H1 (cell line): ENCODE data around the gene COL26A1. TPM values are rescaled to one million over a fixed set of nuclear protein-coding genes. Genes with fewer than 3 reads are reported as not detected.

Experiments used
- CTCF ChIA-PET: fragments of 300-600 bp; sonication (Branson Sonifier 250); formaldehyde crosslinking; loops from one replicate; lab custom pipeline; 2021; ENCODE audit not compliant: partially characterized antibody; lab: Charles Lee
- POLR2A ChIA-PET: fragments of 300-600 bp; sonication (Branson Sonifier 250); formaldehyde crosslinking; loops from one replicate; lab custom pipeline; 2021; ENCODE audit warnings: inconsistent platforms; ENCODE audit not compliant: partially characterized antibody; lab: Charles Lee
- DNase-seq, 2 experiments: peaks; one replicate each; pipeline versions ENCODE4 v3.0.0 to v3.0.0-alpha.2; 2010 to 2022; ENCODE audit warnings: low spot score in 2 of 2, low read depth in 1 of 2, mixed read lengths in 1 of 2
- FAIRE-seq: peaks from 2 replicates; lab custom pipeline; 2011; peaks lifted over from hg19 to GRCh38; lab: Jason Lieb, UNC
- H2AFZ ChIP-seq: 2 replicates; pipeline ENCODE4 v1.8.1; 2012; ENCODE audit warnings: low read length, inconsistent platforms
- H2AK5ac ChIP-seq: 2 replicates; pipeline ENCODE4 v1.6.1; 2013; ENCODE audit warnings: low read depth, low read length
- H2BK120ac ChIP-seq: replicated peaks from 2 replicates; pipeline ENCODE3; 2013; ENCODE audit warnings: low read depth, low read length, inconsistent platforms
- H2BK12ac ChIP-seq: 2 replicates; pipeline ENCODE4 v1.6.1; 2013; ENCODE audit warnings: low read depth, low read length
- H2BK15ac ChIP-seq: 2 replicates; pipeline ENCODE4 v1.6.1; 2013; ENCODE audit warnings: low read length
- H2BK20ac ChIP-seq: 2 replicates; pipeline ENCODE4 v1.6.1; 2013; ENCODE audit warnings: low read length
- H2BK5ac ChIP-seq: 2 replicates; pipeline ENCODE4 v1.6.1; 2013; ENCODE audit warnings: low read depth, low read length
- H3K14ac ChIP-seq: 2 replicates; pipeline ENCODE4 v1.6.1; 2013; ENCODE audit warnings: inconsistent platforms; ENCODE audit not compliant: insufficient read length
- H3K18ac ChIP-seq: 2 replicates; pipeline ENCODE4 v1.6.1; 2013; ENCODE audit warnings: low read length; ENCODE audit errors: extremely low read depth
- H3K23ac ChIP-seq: 2 replicates; pipeline ENCODE4 v1.6.1; 2013; ENCODE audit warnings: inconsistent platforms; ENCODE audit not compliant: insufficient read length
- H3K23me2 ChIP-seq: 2 replicates; pipeline ENCODE4 v1.6.1; 2013; ENCODE audit warnings: low read depth, low read length
- H3K27ac ChIP-seq: 2 replicates; pipeline ENCODE4 v1.6.1; 2011; ENCODE audit warnings: low read depth, low read length, inconsistent platforms
- H3K27me3 ChIP-seq, 4 experiments: replicated peaks in 1 of 4; 1 replicate in 1 of 4; 2 replicates in 3 of 4; pipeline versions ENCODE4 v1.6.1 to v1.8.1; 2011 to 2013; ENCODE audit warnings: low read length in 3 of 4, mild to moderate bottlenecking in 3 of 4, inconsistent platforms in 2 of 4, mixed read lengths in 2 of 4, moderate library complexity in 1 of 4; ENCODE audit not compliant: control insufficient read depth in 3 of 4, insufficient read depth in 3 of 4; ENCODE audit errors: extremely low read depth in 1 of 4
- H3K36me3 ChIP-seq, 4 experiments: 2 replicates each; pipeline versions ENCODE4 v1.6.1 to v1.8.1; 2011 to 2013; ENCODE audit warnings: mild to moderate bottlenecking in 4 of 4, low read length in 3 of 4, moderate library complexity in 2 of 4, control low read depth in 1 of 4, inconsistent platforms in 1 of 4; ENCODE audit not compliant: insufficient read depth in 4 of 4, control insufficient read depth in 2 of 4
- H3K4ac ChIP-seq: replicated peaks from 2 replicates; pipeline ENCODE3; 2013; ENCODE audit warnings: low read length, low read depth, mixed read lengths, inconsistent platforms; ENCODE audit not compliant: insufficient read length
- H3K4me1 ChIP-seq, 4 experiments: replicated peaks in 1 of 4; 1 replicate in 1 of 4; 2 replicates in 3 of 4; pipeline versions ENCODE4 v1.6.1 to v1.8.1; 2011 to 2013; ENCODE audit warnings: low read length in 3 of 4, inconsistent platforms in 2 of 4, mixed read lengths in 1 of 4; ENCODE audit not compliant: insufficient read depth in 4 of 4, control insufficient read depth in 3 of 4
- H3K4me2 ChIP-seq, 2 experiments: 2 replicates each; pipeline versions ENCODE4 v1.6.1 to v1.8.1; 2011 to 2013; ENCODE audit warnings: low read depth in 2 of 2, low read length in 2 of 2, control low read depth in 1 of 2, inconsistent platforms in 1 of 2, mild to moderate bottlenecking in 1 of 2; ENCODE audit not compliant: insufficient read depth in 1 of 2
- H3K4me3 ChIP-seq, 4 experiments: fragments of 200-600, 300-600 bp in 1 of 4; sonication (generic), shearing (Covaris generic), sonication (Bioruptor Twin) in 1 of 4; 2 replicates each; pipeline versions ENCODE4 v1.5.1 to v1.8.1; 2011 to 2016; ENCODE audit warnings: low read length in 4 of 4, low read depth in 3 of 4, control low read depth in 2 of 4, inconsistent platforms in 2 of 4, mild to moderate bottlenecking in 2 of 4, mixed read lengths in 1 of 4, moderate library complexity in 1 of 4; ENCODE audit not compliant: insufficient read depth in 2 of 4; ENCODE audit errors: extremely low read depth in 1 of 4
- H3K56ac ChIP-seq: replicated peaks from 2 replicates; pipeline ENCODE3; 2013; ENCODE audit warnings: low read depth, mild to moderate bottlenecking, mixed read lengths, low read length, inconsistent platforms; ENCODE audit not compliant: insufficient read length
- H3K79me1 ChIP-seq: 2 replicates; pipeline ENCODE4 v1.6.1; 2013; ENCODE audit warnings: low read depth, low read length, control low read depth
- H3K79me2 ChIP-seq, 2 experiments: 2 replicates each; pipeline versions ENCODE4 v1.6.1 to v1.8.1; 2012 to 2013; ENCODE audit warnings: low read length in 2 of 2, mild to moderate bottlenecking in 2 of 2, inconsistent platforms in 1 of 2; ENCODE audit not compliant: insufficient read depth in 2 of 2, control insufficient read depth in 1 of 2
- H3K9ac ChIP-seq, 4 experiments: replicated peaks in 1 of 4; 1 replicate in 1 of 4; 2 replicates in 3 of 4; pipeline versions ENCODE4 v1.6.1 to v1.8.1; 2011 to 2013; ENCODE audit warnings: low read depth in 3 of 4, low read length in 3 of 4, control low read depth in 2 of 4, mild to moderate bottlenecking in 2 of 4, moderate library complexity in 2 of 4, inconsistent platforms in 1 of 4; ENCODE audit errors: extremely low read depth in 1 of 4
- H3K9me3 ChIP-seq, 2 experiments: 2 replicates each; pipeline versions ENCODE4 v1.6.1 to v1.8.1; 2012 to 2013; ENCODE audit warnings: mild to moderate bottlenecking in 2 of 2, moderate library complexity in 2 of 2, control low read depth in 1 of 2, inconsistent platforms in 1 of 2, low read depth in 1 of 2, low read length in 1 of 2, mixed read lengths in 1 of 2; ENCODE audit not compliant: insufficient read depth in 2 of 2
- H4K20me1 ChIP-seq, 2 experiments: replicated peaks in 1 of 2; 2 replicates each; pipeline versions ENCODE3 to v1.8.1; 2011 to 2013; ENCODE audit warnings: inconsistent platforms in 2 of 2, low read length in 2 of 2, mild to moderate bottlenecking in 1 of 2; ENCODE audit not compliant: insufficient read depth in 2 of 2, control insufficient read depth in 1 of 2
- H4K5ac ChIP-seq: 2 replicates; pipeline ENCODE4 v1.6.1; 2013; ENCODE audit warnings: low read length, low read depth, mixed read lengths, inconsistent platforms; ENCODE audit not compliant: insufficient read length
- H4K8ac ChIP-seq: 2 replicates; pipeline ENCODE4 v1.8.0; 2013; ENCODE audit warnings: mild to moderate bottlenecking, moderate library complexity, low read length, inconsistent platforms; ENCODE audit not compliant: insufficient read depth; ENCODE audit errors: extremely low read depth
- H4K91ac ChIP-seq: replicated peaks from 2 replicates; pipeline ENCODE3; 2013; ENCODE audit warnings: low read length, mixed read lengths, inconsistent platforms; ENCODE audit not compliant: insufficient read length
- ASH2L ChIP-seq: fragments of 200-600, 300-600 bp; sonication (generic); IDR thresholded peaks from one replicate; pipeline ENCODE4 v1.7.1; 2017; ENCODE audit warnings: low read length
- CBX5 ChIP-seq: fragments of 300-800, 300-1000 bp; sonication (generic); IDR thresholded peaks from 2 replicates; pipeline ENCODE4 v1.7.1; 2016; ENCODE audit warnings: antibody characterized with exemption, low read length, low read depth
- EZH2 ChIP-seq: fragments of 200-600 bp; sonication (generic); IDR thresholded peaks from 2 replicates; pipeline ENCODE4 v1.7.1; 2012; ENCODE audit warnings: low read depth, mild to moderate bottlenecking, moderate library complexity, low read length, inconsistent platforms; ENCODE audit not compliant: severe bottlenecking
- MAFK ChIP-seq: IDR thresholded peaks from 2 replicates; pipeline ENCODE4 v1.6.1; 2012; ENCODE audit warnings: low read depth, mild to moderate bottlenecking, improper control_type of control experiment, low read length
- POLR2A ChIP-seq, 2 experiments: IDR thresholded peaks; 1 replicate in 1 of 2; 2 replicates in 1 of 2; pipeline ENCODE4 v1.6.1; 2011; ENCODE audit warnings: low read depth in 2 of 2, low read length in 2 of 2, mild to moderate bottlenecking in 2 of 2; ENCODE audit errors: control extremely low read depth in 1 of 2
- RBBP5 ChIP-seq: IDR thresholded peaks from 2 replicates; pipeline ENCODE4 v1.7.1; 2012; ENCODE audit warnings: low read depth, mild to moderate bottlenecking, inconsistent platforms, low read length, moderate library complexity, borderline replicate concordance
- SIRT6 ChIP-seq: IDR thresholded peaks from one replicate; pipeline ENCODE4 v1.7.1; 2012; ENCODE audit warnings: low read length, inconsistent platforms
- SP2 ChIP-seq: IDR thresholded peaks from 2 replicates; pipeline ENCODE4 v1.6.1; 2012; ENCODE audit warnings: mild to moderate bottlenecking, low read length, inconsistent platforms
- TEAD4 ChIP-seq: IDR thresholded peaks from 2 replicates; pipeline ENCODE4 v1.6.1; 2012; ENCODE audit warnings: low read depth, low read length, inconsistent platforms, mixed read lengths
- WGBS, 2 experiments: shearing (Covaris generic) in 1 of 2; methylation state at CpG; one replicate each; pipeline versions ENCODE4 v1.1.6 to v1.1.7; 2013 to 2015; ENCODE audit warnings: low lambda C conversion rate in 2 of 2, mixed read lengths in 2 of 2, inconsistent platforms in 1 of 2, low coverage in 1 of 2, missing lambda C conversion rate in 1 of 2; ENCODE audit not compliant: insufficient replicate concordance in 2 of 2, insufficient coverage in 1 of 2, insufficient read length in 1 of 2; ENCODE audit errors: extremely low coverage in 1 of 2, missing lambda C conversion rate in 1 of 2; 5-methylcytosine and 5-hydroxymethylcytosine counted together
- polyA plus RNA-seq, 7 experiments: library from polyadenylated mRNA; depleted of rRNA in 3 of 7; stranded (reverse) in 5 of 7; unstranded in 2 of 7; fragments of >200 nt in 5 of 7; fragments of 200-250 nt in 2 of 7; gene quantifications; 1 replicate in 5 of 7; 2 replicates in 1 of 7; 4 replicates in 1 of 7; pipeline versions ENCODE4 v1.2.1 to v1.2.3, GENCODE V29; 2011 to 2013; ENCODE audit warnings: missing spikeins in 2 of 7, mixed read lengths in 2 of 7
- total RNA-seq: library from RNA; stranded (reverse); fragmentation: NEBNext Ultra II Directional; extraction: Animal tissue kit (Norgen Biotek cat#: 25700); gene quantifications from 2 replicates; pipeline ENCODE4 v1.2.1, GENCODE V29; 2021
- TF ChIP-seq, protein P1 (sequence below), 3 experiments: IDR thresholded peaks; 1 replicate in 2 of 3; 2 replicates in 1 of 3; pipeline versions ENCODE4 v1.5.1 to v1.6.1; 2011; ENCODE audit warnings: low read length in 3 of 3, mild to moderate bottlenecking in 3 of 3, inconsistent platforms in 2 of 3, low read depth in 1 of 3, moderate library complexity in 1 of 3; ENCODE audit not compliant: insufficient read depth in 1 of 3; ENCODE audit errors: control extremely low read depth in 1 of 3
- TF ChIP-seq, protein P2 (sequence below): IDR thresholded peaks from 2 replicates; pipeline ENCODE4 v1.6.1; 2012; ENCODE audit warnings: inconsistent platforms

The COL26A1 gene
- total and polyA plus RNA-seq, 2 of the 8 experiments (the other 6 are each of a cell fraction or from before 2014, with no cell fraction given): 51.1 to 68.8 TPM

DNA sequence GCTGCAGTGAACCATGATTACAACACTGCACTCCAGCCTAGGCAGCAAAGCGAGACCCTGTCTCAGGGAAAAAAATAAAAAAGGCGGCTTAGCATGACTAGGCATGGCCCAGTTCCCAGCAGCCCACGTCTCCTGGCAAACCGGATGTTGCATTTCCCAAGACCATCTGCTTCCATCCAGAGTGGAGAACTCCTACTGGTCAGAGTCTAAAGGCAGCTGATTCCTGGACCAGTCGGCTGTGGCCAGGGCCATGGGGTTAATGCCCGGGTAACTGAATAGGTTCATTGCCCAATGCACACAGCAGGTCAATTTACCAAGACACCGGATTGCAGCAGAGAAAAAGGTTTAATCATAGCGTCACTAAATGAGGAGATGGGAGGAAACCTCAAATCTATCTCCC lies 133.3 kb downstream of the COL26A1 start:
- no peak overlapping the region for H3K56ac ChIP-seq
- peaks cover 0 to 2% of the 10 kb centered on the region in 2 experiments for H4K20me1 ChIP-seq
- H2AK5ac ChIP-seq: no peak overlapping the region
- H4K8ac ChIP-seq: no peak overlapping the region
- no peak overlapping the region for H2BK5ac ChIP-seq
- H4K5ac ChIP-seq: no peak overlapping the region
- H3K9ac ChIP-seq: no peak overlapping the region
- no peak overlapping the region for H3K4me3 ChIP-seq
- no peak overlapping the region for H3K4me2 ChIP-seq
- H2AFZ ChIP-seq: no peak overlapping the region
- no peak overlapping the region for H3K14ac ChIP-seq
- 77% methylated on average over 8 of the region's 8 CpGs; no CpG with 5 or more reads in 1 of the 2 experiments for WGBS, 2 experiments
- H2BK12ac ChIP-seq: no peak overlapping the region
- no peak overlapping the region for H3K4ac ChIP-seq
- H2BK20ac ChIP-seq: no peak overlapping the region
- no peaks in the 10 kb centered on the region for H3K79me2 ChIP-seq
- H3K4me1 ChIP-seq: peaks cover 4 to 16% (median 8%) of the 10 kb centered on the region in 4 experiments
- DNase-seq (no peak), FAIRE-seq (no peak)
- no peaks in the 10 kb centered on the region for H3K9me3 ChIP-seq
- no peak overlapping the region for H2BK15ac ChIP-seq
- no peak overlapping the region; the same call in 1 of the 2 replicates for H3K18ac ChIP-seq
- ChIA-PET POLR2A (interaction anchor here (1.0 kb wide), 1 partner anchor 174 kb away, joined by 4 read pairs; the partner anchor contains the start of gene IFT22), CTCF (interaction anchor here (0.8 to 4.0 kb wide), 3 partner anchors 10 to 131 kb away, joined by 3 to 22 read pairs (median 3); no protein-coding TSS in a partner anchor)
- no peak overlapping the region for H3K23ac ChIP-seq
- H4K91ac ChIP-seq: no peak overlapping the region
- H3K79me1 ChIP-seq: peaks cover 2% of the 10 kb centered on the region
- TF ChIP-seq CBX5 (no peak), SIRT6 (no peak), MAFK (no peak), ASH2L (no peak), TEAD4 (no peak), RBBP5 (no peak), EZH2 (no peak), POLR2A (IDR thresholded peaks at IDR 0.05; ENCODE audit: control extremely low read depth in 1 of 2, low read depth in 2 of 2, low read length in 2 of 2) (no peak), SP2 (no peak)
- TF ChIP-seq, protein P1, sequence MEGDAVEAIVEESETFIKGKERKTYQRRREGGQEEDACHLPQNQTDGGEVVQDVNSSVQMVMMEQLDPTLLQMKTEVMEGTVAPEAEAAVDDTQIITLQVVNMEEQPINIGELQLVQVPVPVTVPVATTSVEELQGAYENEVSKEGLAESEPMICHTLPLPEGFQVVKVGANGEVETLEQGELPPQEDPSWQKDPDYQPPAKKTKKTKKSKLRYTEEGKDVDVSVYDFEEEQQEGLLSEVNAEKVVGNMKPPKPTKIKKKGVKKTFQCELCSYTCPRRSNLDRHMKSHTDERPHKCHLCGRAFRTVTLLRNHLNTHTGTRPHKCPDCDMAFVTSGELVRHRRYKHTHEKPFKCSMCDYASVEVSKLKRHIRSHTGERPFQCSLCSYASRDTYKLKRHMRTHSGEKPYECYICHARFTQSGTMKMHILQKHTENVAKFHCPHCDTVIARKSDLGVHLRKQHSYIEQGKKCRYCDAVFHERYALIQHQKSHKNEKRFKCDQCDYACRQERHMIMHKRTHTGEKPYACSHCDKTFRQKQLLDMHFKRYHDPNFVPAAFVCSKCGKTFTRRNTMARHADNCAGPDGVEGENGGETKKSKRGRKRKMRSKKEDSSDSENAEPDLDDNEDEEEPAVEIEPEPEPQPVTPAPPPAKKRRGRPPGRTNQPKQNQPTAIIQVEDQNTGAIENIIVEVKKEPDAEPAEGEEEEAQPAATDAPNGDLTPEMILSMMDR (IDR thresholded peaks at IDR 0.05; ENCODE audit: control extremely low read depth in 1 of 3, insufficient read depth in 1 of 3, low read depth in 1 of 3, low read length in 3 of 3): no peak
- TF ChIP-seq, protein P2, sequence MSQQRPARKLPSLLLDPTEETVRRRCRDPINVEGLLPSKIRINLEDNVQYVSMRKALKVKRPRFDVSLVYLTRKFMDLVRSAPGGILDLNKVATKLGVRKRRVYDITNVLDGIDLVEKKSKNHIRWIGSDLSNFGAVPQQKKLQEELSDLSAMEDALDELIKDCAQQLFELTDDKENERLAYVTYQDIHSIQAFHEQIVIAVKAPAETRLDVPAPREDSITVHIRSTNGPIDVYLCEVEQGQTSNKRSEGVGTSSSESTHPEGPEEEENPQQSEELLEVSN: no peak
- no peaks in the 10 kb centered on the region for H3K36me3 ChIP-seq
- no peaks in the 10 kb centered on the region for H3K27me3 ChIP-seq
- no peaks in the 10 kb centered on the region for H3K23me2 ChIP-seq
- no peak overlapping the region for H3K27ac ChIP-seq
- H2BK120ac ChIP-seq: no peak overlapping the region
